A549 (cell line): ENCODE data around the gene PAQR8. TPM values are rescaled to one million over a fixed set of nuclear protein-coding genes. Genes with fewer than 3 reads are reported as not detected.

ENCODE experiments used
- ATAC-seq, 2 experiments: fragments of 200-7000 bp in 1 of 2; fragments of >200 bp in 1 of 2; cut with Nextera tagmentation in 1 of 2; cut with Tn5 transposase in 1 of 2; 3 replicates each; pipeline versions ENCODE4 v1.8.0 to v1.9.1; 2018 to 2020; ENCODE audit warnings: mild to moderate bottlenecking in 1 of 2, moderate library complexity in 1 of 2
- CTCF ChIA-PET: fragments of 300-600 bp; sonication (Branson Sonifier 250); formaldehyde crosslinking; extraction: SDS; loops from one replicate; lab custom pipeline; 2021; ENCODE audit warnings: antibody characterized with exemption, inconsistent platforms; lab: Yijun Ruan, JAX
- POLR2A ChIA-PET: fragments of 350-600 bp; formaldehyde crosslinking; extraction: SDS; loops from one replicate; lab custom pipeline; 2021; ENCODE audit warnings: antibody characterized with exemption, inconsistent platforms; lab: Yijun Ruan, JAX
- DNase-seq, 2 experiments: peaks; one replicate each; pipeline versions ENCODE4 v3.0.0 to v3.0.0-alpha.2; 2011 to 2016; ENCODE audit warnings: low read depth in 1 of 2, low spot score in 1 of 2
- FAIRE-seq: peaks from 2 replicates; lab custom pipeline; 2011; peaks lifted over from hg19 to GRCh38; lab: Jason Lieb, UNC
- H3K27ac ChIP-seq, 2 experiments: fragments of >200 bp; sonication (Bioruptor Twin); formaldehyde crosslinking; 3 replicates each; pipeline ENCODE4 v1.5.1; 2016 to 2017
- H3K4me1 ChIP-seq: fragments of >200 bp; sonication (Bioruptor Twin); formaldehyde crosslinking; 3 replicates; pipeline ENCODE4 v1.6.1; 2016
- H3K4me2 ChIP-seq: fragments of >200 bp; sonication (Bioruptor Twin); formaldehyde crosslinking; 3 replicates; pipeline ENCODE4 v1.6.1; 2016
- H3K4me3 ChIP-seq: fragments of >200 bp; sonication (Bioruptor Twin); formaldehyde crosslinking; 3 replicates; pipeline ENCODE4 v1.5.1; 2016
- H3K9me3 ChIP-seq: fragments of >200 bp; sonication (Bioruptor Twin); formaldehyde crosslinking; 3 replicates; pipeline ENCODE4 v1.6.1; 2016
- BHLHE40 ChIP-seq: IDR thresholded peaks from 2 replicates; pipeline ENCODE4 v1.6.1; 2012; ENCODE audit warnings: low read depth, low read length, inconsistent platforms
- CBX2 ChIP-seq: fragments of 200-600 bp; sonication (generic); IDR thresholded peaks from 2 replicates; pipeline ENCODE4 v1.6.1; 2016; ENCODE audit warnings: low read depth, mild to moderate bottlenecking, borderline replicate concordance
- CBX8 ChIP-seq: fragments of 200-600 bp; sonication (generic); IDR thresholded peaks from 2 replicates; pipeline ENCODE4 v1.6.1; 2016
- CHD2 ChIP-seq: fragments of 150-350 bp; IDR thresholded peaks from 2 replicates; pipeline ENCODE4 v1.6.1; 2014; ENCODE audit warnings: low read length; ENCODE audit not compliant: partially characterized antibody
- CTCF ChIP-seq: fragments of >200 bp; sonication (Bioruptor Twin); formaldehyde crosslinking; IDR thresholded peaks from 3 replicates; pipeline ENCODE4 v1.5.1; 2016
- EHF ChIP-seq: fragments of 250-450 bp; sonication (Bioruptor Pico); IDR thresholded peaks from 2 replicates; pipeline ENCODE4 v1.5.0; 2020; ENCODE audit warnings: mild to moderate bottlenecking
- EHMT2 ChIP-seq: fragments of 200-600 bp; sonication (generic); IDR thresholded peaks from 2 replicates; pipeline ENCODE4 v1.6.1; 2016; ENCODE audit warnings: antibody characterized with exemption, low read depth, mild to moderate bottlenecking, moderate library complexity
- ELK1 ChIP-seq: fragments of 150-350 bp; IDR thresholded peaks from 2 replicates; pipeline ENCODE4 v1.6.1; 2014; ENCODE audit warnings: low read depth, mild to moderate bottlenecking, low read length
- EP300 ChIP-seq, 2 experiments: fragments of >200 bp; sonication (Bioruptor Twin); formaldehyde crosslinking; IDR thresholded peaks; 2 replicates in 1 of 2; 3 replicates in 1 of 2; pipeline ENCODE4 v1.6.1; 2016 to 2017
- ESRRA ChIP-seq: fragments of 150-350 bp; IDR thresholded peaks from 2 replicates; pipeline ENCODE4 v1.6.1; 2014; ENCODE audit warnings: mild to moderate bottlenecking, low read length, borderline replicate concordance
- FOSB ChIP-seq: fragments of 250-450 bp; sonication (Bioruptor Pico); IDR thresholded peaks from 2 replicates; pipeline ENCODE4 v1.5.0; 2020; ENCODE audit warnings: mild to moderate bottlenecking, moderate library complexity
- FOSL2 ChIP-seq, 2 experiments: fragments of 450-650 bp in 1 of 2; fragments of >200 bp in 1 of 2; sonication (Bioruptor Twin) in 1 of 2; formaldehyde crosslinking; IDR thresholded peaks; 2 replicates each; pipeline versions ENCODE4 v1.5.0 to v1.6.1; 2016 to 2020; ENCODE audit warnings: mild to moderate bottlenecking in 1 of 2, moderate library complexity in 1 of 2
- HDAC2 ChIP-seq: fragments of 200-600 bp; sonication (generic); IDR thresholded peaks from 2 replicates; pipeline ENCODE4 v1.6.1; 2016
- KDM1A ChIP-seq: fragments of 200-600 bp; sonication (generic); IDR thresholded peaks from 2 replicates; pipeline ENCODE4 v1.6.1; 2016; ENCODE audit warnings: low read depth, mild to moderate bottlenecking
- NR3C1 ChIP-seq: fragments of >200 bp; sonication (Bioruptor Twin); formaldehyde crosslinking; IDR thresholded peaks from 3 replicates; pipeline ENCODE4 v1.6.1; 2017
- PHF8 ChIP-seq: fragments of 200-600 bp; sonication (generic); IDR thresholded peaks from 2 replicates; pipeline ENCODE4 v1.6.1; 2016; ENCODE audit warnings: low read depth, mild to moderate bottlenecking, antibody characterized with exemption, moderate library complexity, borderline replicate concordance
- RAD21 ChIP-seq, 2 experiments: fragments of >200 bp in 1 of 2; sonication (Bioruptor Twin) in 1 of 2; formaldehyde crosslinking in 1 of 2; IDR thresholded peaks in 1 of 2; conservative IDR thresholded peaks in 1 of 2; 2 replicates in 1 of 2; 3 replicates in 1 of 2; pipeline ENCODE4 v1.6.1; 2012 to 2018; ENCODE audit warnings: inconsistent platforms in 1 of 2
- RCOR1 ChIP-seq: fragments of 150-350 bp; IDR thresholded peaks from 2 replicates; pipeline ENCODE4 v1.6.1; 2014; ENCODE audit warnings: antibody characterized with exemption, low read length, low read depth
- REST ChIP-seq: fragments of 200-600 bp; sonication (generic); IDR thresholded peaks from 2 replicates; pipeline ENCODE4 v1.6.1; 2016; ENCODE audit warnings: antibody characterized with exemption, mild to moderate bottlenecking, moderate library complexity
- RNF2 ChIP-seq: fragments of 200-600 bp; sonication (generic); IDR thresholded peaks from 2 replicates; pipeline ENCODE4 v1.6.1; 2016; ENCODE audit warnings: low read depth, mild to moderate bottlenecking, antibody characterized with exemption, moderate library complexity, borderline replicate concordance
- TFCP2L1 ChIP-seq: fragments of 250-450 bp; sonication (Bioruptor Pico); IDR thresholded peaks from 2 replicates; pipeline ENCODE4 v1.5.0; 2021; ENCODE audit warnings: mild to moderate bottlenecking
- ZNF302 ChIP-seq: fragments of 250-450 bp; sonication (Bioruptor Pico); IDR thresholded peaks from 2 replicates; pipeline ENCODE4 v1.9.0; 2021; ENCODE audit warnings: inconsistent platforms, mild to moderate bottlenecking, moderate library complexity
- ZSCAN20 ChIP-seq: fragments of 250-450 bp; sonication (Bioruptor Pico); IDR thresholded peaks from 2 replicates; pipeline ENCODE4 v1.8.0; 2022; ENCODE audit warnings: mild to moderate bottlenecking, moderate library complexity
- WGBS: methylation state at CpG from one replicate; pipeline ENCODE4 v1.1.6; 2017; ENCODE audit errors: missing lambda C conversion rate; 5-methylcytosine and 5-hydroxymethylcytosine counted together
- polyA plus RNA-seq, 4 experiments: library from polyadenylated mRNA; depleted of rRNA in 3 of 4; stranded (reverse); fragments of >200 nt; fragmentation: RNase III in 1 of 4; extraction: RNeasy Plus Mini Kit Qiagen cat#74134 plus additional on column Dnase treatment in 1 of 4; gene quantifications; 2 replicates in 3 of 4; 3 replicates in 1 of 4; pipeline ENCODE4 v1.2.3, GENCODE V29; 2011 to 2017

PAQR8 gene
- polyA plus RNA-seq, 2 of the 4 experiments (the other 2 are of a cell fraction) = 0.80 to 1.2 TPM

- Histone ChIP-seq H3K9me3 (no peaks in the 10 kb centered on the region), H3K4me1 (no peaks in the 10 kb centered on the region), H3K4me2 (no peak overlapping the region), H3K4me3 (no peak overlapping the region), H3K27ac (no peak overlapping the region)
- ATAC-seq = no peak
- ChIA-PET CTCF (no interaction called here), POLR2A (no interaction called here)
- DNase-seq = no peak
- 77% methylated on average over 1 of the region's 1 CpG for WGBS
- no peak for FAIRE-seq
- TF ChIP-seq CBX8 = no peak
- TF ChIP-seq EP300 (IDR thresholded peaks at IDR 0.05) = no peak
- TF ChIP-seq PHF8 = no peak
- no peak for TF ChIP-seq RAD21 (conservative IDR thresholded peaks at IDR 0.05 in 1 of 2, IDR thresholded peaks at IDR 0.05 in 1 of 2)
- no peak for TF ChIP-seq BHLHE40
- no peak for TF ChIP-seq ZSCAN20 (CRISPR knock-in tag)
- TF ChIP-seq ELK1 = no peak
- no peak for TF ChIP-seq ZNF302 (CRISPR knock-in tag)
- TF ChIP-seq ESRRA = no peak
- no peak for TF ChIP-seq CHD2
- no peak for TF ChIP-seq HDAC2
- no peak for TF ChIP-seq CTCF
- no peak for TF ChIP-seq NR3C1
- no peak for TF ChIP-seq KDM1A
- no peak for TF ChIP-seq CBX2
These were observed 16.6 kb upstream of the PAQR8 start for GRCh38 chr6:52345311-52345710.

- no peak overlapping the region for H3K4me3 ChIP-seq
- TF ChIP-seq EHF (CRISPR knock-in tag) = no peak
- ChIA-PET CTCF (no interaction called here), POLR2A (no interaction called here)
- WGBS = 78% methylated on average over 2 of the region's 2 CpGs
- no peak overlapping the region for H3K4me2 ChIP-seq
- H3K4me1 ChIP-seq = no peaks in the 10 kb centered on the region
- no peaks in the 10 kb centered on the region for H3K9me3 ChIP-seq
- no peak for ATAC-seq
- no peak overlapping the region for H3K27ac ChIP-seq
- no peak for DNase-seq
- no peak for FAIRE-seq
These were observed 15.4 kb upstream of the PAQR8 start for GRCh38 chr6:52346503-52346902.

- FAIRE-seq = no peak
- TF ChIP-seq REST = no peak
- TF ChIP-seq FOSB (CRISPR knock-in tag) = no peak
- no peak for TF ChIP-seq RCOR1
- TF ChIP-seq TFCP2L1 = no peak
- no peak for TF ChIP-seq FOSL2 (IDR thresholded peaks at IDR 0.05)
- no peak for TF ChIP-seq FOSL2 (CRISPR knock-in tag; IDR thresholded peaks at IDR 0.05)
- TF ChIP-seq RNF2 = no peak
- no peak for TF ChIP-seq EHMT2
- no peak for TF ChIP-seq EP300 (IDR thresholded peaks at IDR 0.05)
- TF ChIP-seq, all 56 proteins: peak for 0
- Histone ChIP-seq H3K4me1 (peaks cover 10% of the 10 kb centered on the region), H3K9me3 (no peaks in the 10 kb centered on the region), H3K4me2 (no peak overlapping the region), H3K4me3 (no peak overlapping the region), H3K27ac (no peak overlapping the region)
- ChIA-PET POLR2A (no interaction called here), CTCF (interaction anchor here (0.6 kb wide), 1 partner anchor 32 kb away, joined by 3 read pairs; no protein-coding TSS in a partner anchor)
- WGBS = 81% methylated on average over 1 of the region's 1 CpG
- no peak for DNase-seq
- no peak for ATAC-seq
These were observed 14.1 kb upstream of the PAQR8 start for GRCh38 chr6:52347818-52348217.
